HAP-1 (cell line): ENCODE results near the gene MBD2.
"Not testable (repeated sequence)": the region's sequence is repeated elsewhere in the genome, so short reads cannot be mapped to it uniquely, and the experiment has no call there.

Source experiments
- DNase-seq, 2 experiments: peaks; one replicate each; pipeline ENCODE4 v3.0.0-alpha.2; 2016 to 2020; ENCODE audit warnings: low spot score in 2 of 2
- H3K27me3 ChIP-seq: fragments of 250-450 bp; sonication (Bioruptor Pico); 2 replicates; pipeline ENCODE4 v1.5.1; 2020; ENCODE audit warnings: low read depth, mild to moderate bottlenecking, moderate library complexity
- H3K36me3 ChIP-seq: fragments of 250-450 bp; sonication (Bioruptor Pico); replicated peaks from 2 replicates; pipeline ENCODE4 v1.5.1; 2020; ENCODE audit warnings: mild to moderate bottlenecking
- H3K4me1 ChIP-seq: fragments of 250-450 bp; sonication (Bioruptor Pico); 2 replicates; pipeline ENCODE4 v1.5.1; 2020; ENCODE audit warnings: mild to moderate bottlenecking
- H3K4me3 ChIP-seq: fragments of 250-450 bp; sonication (Bioruptor Pico); 2 replicates; pipeline ENCODE4 v1.5.1; 2020; ENCODE audit warnings: mild to moderate bottlenecking, moderate library complexity
- H3K9me3 ChIP-seq: fragments of 250-450 bp; sonication (Bioruptor Pico); 2 replicates; pipeline ENCODE4 v1.5.1; 2020; ENCODE audit warnings: mild to moderate bottlenecking, moderate library complexity
- in situ Hi-C: fragments of 300-500 bp; cut with MboI; formaldehyde crosslinking; loops from 3 replicates; pipeline ENCODE4 v1.14.3; 2020; ENCODE audit warnings: low sequenced_read_pairs, inconsistent platforms, mixed read lengths

The MBD2 gene

GRCh38 chr18:54224379-54225014, at the start of gene MBD2:
MBD2 (minus strand) TSS chr18:54224669; CDS start chr18:54224559, 110 bp downstream.
- in situ Hi-C loops, result no loop called here

DNA sequence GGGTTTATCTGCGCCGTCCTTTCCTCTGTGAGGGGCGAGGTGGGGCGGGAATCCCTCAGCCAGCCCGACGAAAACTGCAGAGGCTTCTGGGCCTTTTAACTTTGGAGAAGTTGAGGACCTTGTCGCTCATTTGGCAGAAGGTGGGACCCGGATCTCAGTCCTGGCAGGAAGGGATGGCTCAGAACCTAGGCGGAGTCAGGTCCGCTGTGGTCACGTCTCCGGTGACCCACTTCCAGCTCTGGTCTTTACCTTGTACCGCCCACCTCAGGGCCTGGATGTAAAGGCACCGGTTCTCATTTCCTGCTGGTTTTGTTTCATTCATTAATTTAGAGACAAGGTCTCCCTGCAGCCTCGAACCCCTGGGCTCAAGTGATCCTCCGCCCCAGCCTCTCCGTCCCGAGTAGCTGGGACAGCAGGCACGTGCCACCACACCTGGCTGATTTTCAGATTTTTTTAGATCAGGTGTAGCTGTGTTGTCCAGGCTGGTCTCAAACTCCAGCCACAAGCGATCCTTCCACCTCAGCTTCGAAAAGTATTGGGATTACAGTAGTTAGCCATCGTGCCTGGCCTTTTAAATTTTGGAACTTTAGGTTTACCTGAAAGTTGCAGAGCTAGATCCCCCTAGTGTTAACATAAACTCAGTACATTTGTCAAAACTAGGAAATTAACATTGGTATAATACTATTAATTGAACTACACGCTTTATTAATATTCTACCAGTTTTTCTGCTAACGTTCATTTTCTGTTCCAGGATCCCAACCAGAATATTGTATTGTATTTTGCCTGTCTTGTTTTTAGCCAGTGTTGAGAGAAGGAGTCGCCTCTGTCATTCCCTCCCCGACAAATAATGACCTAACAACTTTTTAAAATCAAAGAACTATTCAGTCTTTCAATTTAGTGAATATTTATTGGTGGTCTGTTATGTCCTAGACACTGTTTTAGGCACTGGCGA, 45.7 kb upstream of the MBD2 start:
- H3K4me1 ChIP-seq, result peaks cover 11% of the 10 kb centered on the region
- no peaks in the 10 kb centered on the region for H3K9me3 ChIP-seq
- peak overlapping the region; percentile 62 for H3K4me3 ChIP-seq
- H3K36me3 ChIP-seq, result no peaks in the 10 kb centered on the region
- in situ Hi-C loops, result no loop called here
- no peaks in the 10 kb centered on the region for H3K27me3 ChIP-seq
- DNase-seq, result peak in 1 of 2 experiments; percentile 32

More at GRCh38 chr18:54224379-54225014, at the start of gene MBD2:
- Histone ChIP-seq H3K4me1 (peaks cover 15% of the 10 kb centered on the region), H3K27me3 (no peaks in the 10 kb centered on the region), H3K9me3 (no peaks in the 10 kb centered on the region), H3K4me3 (peak within 1 kb of the TSS; percentile 42), H3K36me3 (peaks cover 5% of the 10 kb centered on the region)
- peak; percentile 88 to 95 for DNase-seq

DNA sequence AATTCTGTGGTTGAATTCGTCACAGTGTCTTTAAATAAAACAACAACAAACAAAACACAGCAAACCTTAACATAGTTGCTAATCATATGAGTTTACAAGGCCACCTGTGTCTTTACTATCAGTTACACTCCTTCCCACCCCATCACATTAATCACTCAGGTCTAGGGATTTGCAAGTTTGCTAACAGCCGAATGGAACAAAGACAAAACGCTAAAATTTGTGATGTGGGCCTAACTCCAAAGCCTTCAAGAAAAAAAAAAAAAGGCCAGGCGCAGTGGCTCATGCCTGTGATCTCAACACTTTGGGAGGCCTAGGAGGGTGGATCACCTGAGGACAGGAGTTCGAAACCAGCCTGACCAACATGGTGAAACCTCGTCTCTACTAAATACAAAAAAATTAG, 44.3 kb upstream of the MBD2 start:
- peak overlapping the region; percentile 62 for H3K4me3 ChIP-seq
- in situ Hi-C loops, result no loop called here
- H3K9me3 ChIP-seq, result no peaks in the 10 kb centered on the region
- H3K36me3 ChIP-seq, result no peaks in the 10 kb centered on the region
- H3K27me3 ChIP-seq, result no peaks in the 10 kb centered on the region
- peaks cover 17% of the 10 kb centered on the region for H3K4me1 ChIP-seq
- DNase-seq, result no peak

DNA sequence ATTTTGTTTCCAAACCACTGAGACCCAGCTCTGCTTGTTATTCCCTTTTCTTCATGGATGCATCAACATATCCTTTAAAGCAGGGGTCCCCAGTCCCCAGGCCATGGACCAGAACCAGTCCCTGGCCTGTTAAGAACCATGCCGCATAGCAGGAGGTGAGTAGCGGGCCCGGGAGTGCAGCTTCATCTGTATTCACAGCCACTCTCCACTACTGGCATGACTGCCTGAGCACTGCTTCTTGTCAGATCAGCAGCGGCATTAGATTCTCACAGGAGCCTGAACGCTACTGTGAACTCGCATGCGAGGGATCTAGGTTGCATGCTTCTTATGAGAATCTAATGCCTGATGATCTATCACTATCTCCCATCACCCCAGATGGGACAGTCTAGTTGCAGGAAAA, 43.2 kb upstream of the MBD2 start:
- H3K36me3 ChIP-seq, result no peaks in the 10 kb centered on the region
- no peak for DNase-seq
- in situ Hi-C loops, result no loop called here
- H3K4me3 ChIP-seq, result no peak overlapping the region
- no peaks in the 10 kb centered on the region for H3K27me3 ChIP-seq
- no peaks in the 10 kb centered on the region for H3K9me3 ChIP-seq
- peaks cover 19% of the 10 kb centered on the region for H3K4me1 ChIP-seq

DNA sequence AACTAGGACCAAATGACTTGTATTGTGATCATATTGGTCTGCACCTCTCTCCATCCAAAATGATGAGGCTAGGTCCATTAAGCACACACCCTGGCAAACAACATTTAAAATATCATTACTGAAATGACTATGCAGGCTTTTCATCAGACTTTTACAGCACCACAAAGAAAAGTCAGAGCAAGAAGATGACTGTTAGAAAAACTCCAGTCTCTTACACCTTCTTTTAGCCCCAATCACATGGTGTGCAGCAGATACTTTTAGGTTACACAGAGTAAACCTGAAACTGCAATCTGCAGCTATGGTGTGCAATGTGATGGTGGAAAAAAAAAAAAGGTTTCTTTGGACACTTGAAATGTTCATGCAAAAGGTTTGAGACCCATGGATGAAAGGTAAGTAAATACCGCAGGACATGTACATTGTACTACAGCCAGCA, 39.5 kb upstream of the MBD2 start:
- DNase-seq, result no peak
- H3K36me3 ChIP-seq, result no peaks in the 10 kb centered on the region
- no peaks in the 10 kb centered on the region for H3K27me3 ChIP-seq
- H3K4me3 ChIP-seq, result no peak overlapping the region
- in situ Hi-C loops, result no loop called here
- no peaks in the 10 kb centered on the region for H3K9me3 ChIP-seq
- peaks cover 11% of the 10 kb centered on the region for H3K4me1 ChIP-seq

DNA sequence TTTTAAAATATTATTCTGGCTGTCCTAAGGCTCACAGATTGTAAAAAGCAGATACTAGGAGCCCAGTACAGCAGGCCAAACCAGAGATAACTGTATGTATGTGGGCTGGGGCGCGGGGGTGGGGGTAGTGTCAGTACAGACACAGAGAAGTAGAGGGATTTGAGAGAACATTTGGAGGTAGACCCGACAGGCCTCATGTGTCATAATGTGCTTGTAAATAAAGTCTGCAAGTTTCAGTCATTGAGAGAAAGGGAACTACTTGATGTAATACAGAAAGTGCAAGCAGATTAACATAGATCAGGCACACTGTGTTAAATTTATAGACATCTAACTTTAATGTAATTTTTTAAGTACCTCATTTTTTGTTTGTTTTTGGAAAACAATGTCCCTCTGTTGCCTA, 37.4 kb upstream of the MBD2 start:
- peaks cover 8% of the 10 kb centered on the region for H3K4me1 ChIP-seq
- no peaks in the 10 kb centered on the region for H3K9me3 ChIP-seq
- no peaks in the 10 kb centered on the region for H3K36me3 ChIP-seq
- no peak overlapping the region for H3K4me3 ChIP-seq
- in situ Hi-C loops, result no loop called here
- no peak for DNase-seq
- no peaks in the 10 kb centered on the region for H3K27me3 ChIP-seq

- DNase-seq, result no peak
- in situ Hi-C loops, result no loop called here
Observed at GRCh38 chr18:54260396-54261072, 36.1 kb upstream of the MBD2 start.

DNA sequence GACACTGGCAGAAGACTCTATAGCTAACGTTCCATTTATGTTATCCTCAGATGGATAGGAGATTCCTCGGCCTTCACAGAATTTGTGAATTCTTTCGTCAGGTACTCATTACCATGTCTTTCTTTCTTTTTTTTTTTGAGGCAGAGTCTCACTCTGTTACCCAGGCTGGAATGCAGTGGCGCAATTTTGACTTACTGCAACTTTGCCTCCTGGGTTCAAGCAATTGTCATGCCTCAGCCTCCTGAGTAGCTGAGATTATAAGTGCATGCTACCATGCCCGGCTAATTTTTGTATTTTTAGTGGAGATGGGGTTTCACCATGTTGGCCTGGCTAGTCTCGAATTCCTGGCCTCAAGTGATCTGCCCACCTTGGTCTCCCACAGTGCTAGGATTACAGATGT, 33.3 kb upstream of the MBD2 start:
- H3K4me1 ChIP-seq, H3K9me3 ChIP-seq, H3K27me3 ChIP-seq, H3K4me3 ChIP-seq, in situ Hi-C loops, DNase-seq, H3K36me3 ChIP-seq: not testable (repeated sequence)

More at GRCh38 chr18:54260396-54261072, 36.1 kb upstream of the MBD2 start:
- H3K27me3 ChIP-seq, result no peaks in the 10 kb centered on the region
- no peak overlapping the region for H3K4me3 ChIP-seq
- no peaks in the 10 kb centered on the region for H3K9me3 ChIP-seq
- H3K4me1 ChIP-seq, result peaks cover 8% of the 10 kb centered on the region
- no peaks in the 10 kb centered on the region for H3K36me3 ChIP-seq

- DNase-seq, result no peak
- Histone ChIP-seq H3K27me3 (no peaks in the 10 kb centered on the region), H3K9me3 (no peaks in the 10 kb centered on the region), H3K36me3 (no peaks in the 10 kb centered on the region), H3K4me3 (no peak overlapping the region), H3K4me1 (peaks cover 2% of the 10 kb centered on the region; the same call in 1 of the 2 replicates)
- in situ Hi-C loops, result no loop called here
Observed at GRCh38 chr18:54257015-54257414, 32.5 kb upstream of the MBD2 start.

GRCh38 chr18:54255141-54255540, 30.7 kb upstream of the MBD2 start:
- H3K4me1 ChIP-seq, result peaks cover 2% of the 10 kb centered on the region; the same call in 1 of the 2 replicates
- H3K9me3 ChIP-seq, result no peaks in the 10 kb centered on the region
- no peak for DNase-seq
- H3K36me3 ChIP-seq, result no peaks in the 10 kb centered on the region
- H3K4me3 ChIP-seq, result no peak overlapping the region
- in situ Hi-C loops, result no loop called here
- no peaks in the 10 kb centered on the region for H3K27me3 ChIP-seq

GRCh38 chr18:54254265-54254758, 29.8 kb upstream of the MBD2 start:
- peaks cover 2% of the 10 kb centered on the region; the same call in 1 of the 2 replicates for H3K4me1 ChIP-seq
- no peaks in the 10 kb centered on the region for H3K9me3 ChIP-seq
- H3K36me3 ChIP-seq, result no peaks in the 10 kb centered on the region
- no peak for DNase-seq
- in situ Hi-C loops, result no loop called here
- no peaks in the 10 kb centered on the region for H3K27me3 ChIP-seq
- H3K4me3 ChIP-seq, result no peak overlapping the region

DNA sequence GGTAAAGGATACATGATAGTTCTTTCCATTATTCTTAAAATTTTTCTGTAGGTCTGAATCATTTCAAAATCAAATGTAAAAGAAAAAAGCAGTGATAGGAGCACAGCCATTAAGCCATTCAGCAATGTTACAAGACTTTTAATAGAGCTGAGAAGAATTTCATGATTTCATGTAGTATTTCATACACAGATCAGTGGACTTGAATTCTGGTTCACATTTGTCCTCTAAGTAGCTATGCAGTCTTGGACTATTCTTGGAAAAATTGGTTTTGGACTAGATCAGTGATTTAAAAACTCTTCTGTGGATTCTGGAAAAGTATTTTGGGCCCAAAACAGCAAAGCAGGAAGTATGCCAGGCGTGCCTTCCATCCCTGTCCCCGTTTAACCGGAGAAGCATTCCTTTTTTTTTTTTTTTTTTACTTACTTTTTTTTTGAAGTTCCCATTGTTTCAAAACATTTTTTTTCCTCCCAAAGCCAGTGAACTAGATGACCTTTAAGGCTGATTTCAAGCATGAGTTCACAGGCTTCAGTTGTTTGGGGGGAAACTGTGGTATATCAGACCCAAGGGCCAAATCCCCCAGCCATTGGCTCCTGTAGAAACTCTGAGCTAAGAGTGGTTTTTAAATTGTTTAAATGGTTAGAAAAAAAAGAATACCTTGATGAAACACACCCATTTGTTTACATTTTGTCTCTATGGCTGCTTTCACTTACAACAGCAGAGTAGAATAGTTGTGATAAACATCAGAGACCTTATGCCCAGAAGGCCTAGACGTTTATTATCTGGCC, 27.3 kb upstream of the MBD2 start:
- in situ Hi-C loops, result no loop called here

GRCh38 chr18:54250846-54251261, 26.4 kb upstream of the MBD2 start:
- Histone ChIP-seq H3K36me3 (no peaks in the 10 kb centered on the region), H3K4me1 (peaks cover 15% of the 10 kb centered on the region), H3K9me3 (no peaks in the 10 kb centered on the region), H3K4me3 (no peak overlapping the region), H3K27me3 (no peaks in the 10 kb centered on the region)
- in situ Hi-C loops, result no loop called here
- no peak for DNase-seq

More for the DNA sequence above, 27.3 kb upstream of the MBD2 start:
- Histone ChIP-seq H3K27me3 (no peaks in the 10 kb centered on the region), H3K9me3 (no peaks in the 10 kb centered on the region), H3K4me1 (peaks cover 13% of the 10 kb centered on the region), H3K4me3 (no peak overlapping the region), H3K36me3 (no peaks in the 10 kb centered on the region)
- DNase-seq, result no peak
